Measurements from ENCODE around the gene ANKH. TPM values are rescaled to one million over a fixed set of nuclear protein-coding genes. Genes with fewer than 3 reads are reported as not detected.

Gene ANKH
- total and polyA plus RNA-seq, 10 of the 15 experiments (the other 5 are each of a cell fraction or from before 2014, with no cell fraction given) = 2.1 to 43.9 (median 14.4) TPM

- TF ChIP-seq CEBPZ (IDR thresholded peaks at IDR 0.05; ENCODE audit: low read depth, low read length) = no peak
- TF ChIP-seq ATF2 (IDR thresholded peaks at IDR 0.05; ENCODE audit: low read length) = no peak
- TF ChIP-seq ZNF592 (IDR thresholded peaks at IDR 0.05) = no peak
- TF ChIP-seq RFX5 (IDR thresholded peaks at IDR 0.05; ENCODE audit: low read depth, low read length) = no peak
- TF ChIP-seq FOXK2 (IDR thresholded peaks at IDR 0.05) = no peak
- no peak for TF ChIP-seq PBX3 (IDR thresholded peaks at IDR 0.05; ENCODE audit: insufficient replicate concordance, low read depth, low read length)
- no peak for TF ChIP-seq BCLAF1 (IDR thresholded peaks at IDR 0.05)
- no peak for TF ChIP-seq ZBTB11 (CRISPR knock-in tag; IDR thresholded peaks at IDR 0.05)
These were observed at the start of gene ANKH (continued) for GRCh38 chr5:14871214-14872069.

Measured in GM12878 (cell line).